Prostate gland (tissue), 2 donors: ENCODE results near the gene PDE11A.

Experiments used
- CTCF ChIP-seq, 4 experiments: fragments of 200-600 bp in 2 of 4; fragments of 450-650 bp in 2 of 4; sonication (generic) in 2 of 4; IDR thresholded peaks; 1 replicate in 3 of 4; 2 replicates in 1 of 4; pipeline ENCODE4 v1.5.1; 2016 to 2019; ENCODE audit warnings: antibody characterized with exemption in 4 of 4, mild to moderate bottlenecking in 2 of 4, moderate library complexity in 2 of 4
- POLR2A ChIP-seq: fragments of 450-650 bp; IDR thresholded peaks from one replicate; pipeline ENCODE4 v1.6.1; 2016; ENCODE audit warnings: antibody characterized with exemption, mild to moderate bottlenecking
- POLR2AphosphoS5 ChIP-seq: sonication (generic); formaldehyde crosslinking; IDR thresholded peaks from one replicate; pipeline ENCODE4 v1.6.1; 2017; ENCODE audit warnings: antibody characterized with exemption

- TF ChIP-seq CTCF (IDR thresholded peaks at IDR 0.05) (no peak), POLR2A (no peak), POLR2AphosphoS5 (no peak)
Observed at GRCh38 chr2:177628831-177629230, 443.7 kb downstream of the PDE11A start.
